HEK293 (cell line): ENCODE measurements around the gene SPOCK1.

Experiments used
- CTCF ChIA-PET: fragments of 350-600 bp; formaldehyde crosslinking; extraction: SDS; loops from one replicate; lab custom pipeline; 2021; ENCODE audit warnings: antibody characterized with exemption; lab: Yijun Ruan, JAX
- POLR2A ChIA-PET: fragments of 300-600 bp; formaldehyde crosslinking; extraction: SDS; loops from one replicate; lab custom pipeline; 2020; ENCODE audit warnings: antibody characterized with exemption, inconsistent platforms; lab: Yijun Ruan, JAX
- H3K27ac ChIP-seq: fragments of 200-500 bp; sonication (Bioruptor generic); 2 replicates; pipeline ENCODE4 v1.5.1; 2014; ENCODE audit warnings: low read depth, low read length, control low read depth, inconsistent platforms; ENCODE audit errors: extremely low read depth
- H3K36me3 ChIP-seq, 2 experiments: fragments of 200-500 bp in 1 of 2; sonication (Bioruptor generic) in 1 of 2; 1 replicate in 1 of 2; 2 replicates in 1 of 2; pipeline ENCODE4 v1.5.1; 2014 to 2017; ENCODE audit warnings: inconsistent platforms in 2 of 2, low read length in 2 of 2; ENCODE audit not compliant: control insufficient read depth in 2 of 2, insufficient read depth in 1 of 2
- H3K4me1 ChIP-seq: fragments of 200-500 bp; sonication (Bioruptor generic); 2 replicates; pipeline ENCODE4 v1.5.1; 2014; ENCODE audit warnings: mild to moderate bottlenecking, low read length, inconsistent platforms; ENCODE audit not compliant: control insufficient read depth, insufficient read depth
- H3K4me3 ChIP-seq: 2 replicates; pipeline ENCODE4 v1.5.1; 2011; ENCODE audit warnings: low read depth, mild to moderate bottlenecking, control low read depth, low read length, moderate library complexity
- H3K9me3 ChIP-seq: fragments of 200-500 bp; sonication (Bioruptor generic); 2 replicates; pipeline ENCODE4 v1.5.1; 2014; ENCODE audit warnings: low read depth, low read length, inconsistent platforms; ENCODE audit not compliant: control insufficient read depth, insufficient read depth
- HOXD13 ChIP-seq: sonication (generic); formaldehyde crosslinking; IDR thresholded peaks from 2 replicates; pipeline ENCODE4 v1.8.0; 2022; ENCODE audit warnings: missing genetic modification reagents, borderline replicate concordance
- ZNF157 ChIP-seq: fragments of 450-650 bp; formaldehyde crosslinking; IDR thresholded peaks from 2 replicates; pipeline ENCODE4 v1.5.1; 2016; ENCODE audit warnings: missing biosample characterization, missing genetic modification characterization
- ZNF2 ChIP-seq: fragments of 450-650 bp; formaldehyde crosslinking; IDR thresholded peaks from 2 replicates; pipeline ENCODE4 v1.5.1; 2016; ENCODE audit warnings: missing biosample characterization, missing genetic modification characterization
- ZNF24 ChIP-seq: fragments of 450-650 bp; formaldehyde crosslinking; IDR thresholded peaks from 2 replicates; pipeline ENCODE4 v1.5.1; 2016; ENCODE audit warnings: missing biosample characterization, missing genetic modification characterization
- ZNF274 ChIP-seq, 2 experiments: fragments of 200-500 bp in 1 of 2; fragments of 450-650 bp in 1 of 2; sonication (Bioruptor generic) in 1 of 2; formaldehyde crosslinking in 1 of 2; IDR thresholded peaks; 2 replicates each; pipeline versions ENCODE4 v1.5.1 to v1.6.1; 2014 to 2016; ENCODE audit warnings: borderline replicate concordance in 1 of 2, inconsistent platforms in 1 of 2, low read length in 1 of 2, missing biosample characterization in 1 of 2, missing genetic modification characterization in 1 of 2
- ZNF302 ChIP-seq: fragments of 450-650 bp; formaldehyde crosslinking; IDR thresholded peaks from 2 replicates; pipeline ENCODE4 v1.5.1; 2016; ENCODE audit warnings: missing biosample characterization, missing genetic modification characterization, low read depth
- ZNF311 ChIP-seq: fragments of 450-650 bp; formaldehyde crosslinking; IDR thresholded peaks from 2 replicates; pipeline ENCODE4 v1.5.1; 2017; ENCODE audit warnings: missing biosample characterization, missing genetic modification characterization, borderline replicate concordance
- ZNF335 ChIP-seq: fragments of 450-650 bp; formaldehyde crosslinking; conservative IDR thresholded peaks from 2 replicates; pipeline ENCODE4 v1.5.1; 2016; ENCODE audit warnings: missing biosample characterization, missing genetic modification characterization
- ZNF391 ChIP-seq: fragments of 450-650 bp; formaldehyde crosslinking; IDR thresholded peaks from 2 replicates; pipeline ENCODE4 v1.5.1; 2016; ENCODE audit warnings: low read depth, missing biosample characterization, missing genetic modification characterization, borderline replicate concordance
- ZNF416 ChIP-seq: fragments of 450-650 bp; formaldehyde crosslinking; IDR thresholded peaks from 2 replicates; pipeline ENCODE4 v1.5.1; 2016; ENCODE audit warnings: missing biosample characterization, missing genetic modification characterization
- ZNF571 ChIP-seq: fragments of 450-650 bp; formaldehyde crosslinking; IDR thresholded peaks from 2 replicates; pipeline ENCODE4 v1.5.0; 2017; ENCODE audit warnings: missing biosample characterization, missing genetic modification characterization
- ZNF707 ChIP-seq: fragments of 450-650 bp; formaldehyde crosslinking; IDR thresholded peaks from 2 replicates; pipeline ENCODE4 v1.5.1; 2016; ENCODE audit warnings: missing biosample characterization, missing genetic modification characterization
- ZNF792 ChIP-seq: fragments of 450-650 bp; formaldehyde crosslinking; IDR thresholded peaks from 2 replicates; pipeline ENCODE4 v1.5.1; 2016; ENCODE audit warnings: missing biosample characterization, missing genetic modification characterization
- TF ChIP-seq, protein P1 (sequence below): fragments of 450-650 bp; formaldehyde crosslinking; IDR thresholded peaks from 2 replicates; pipeline ENCODE4 v1.5.1; 2016; ENCODE audit warnings: missing biosample characterization, missing genetic modification characterization
- TF ChIP-seq, protein P2 (sequence below): fragments of 450-650 bp; formaldehyde crosslinking; IDR thresholded peaks from 2 replicates; pipeline ENCODE4 v1.5.1; 2016; ENCODE audit warnings: missing biosample characterization, missing genetic modification characterization, borderline replicate concordance
- TF ChIP-seq, protein P3 (sequence below): fragments of 450-650 bp; formaldehyde crosslinking; IDR thresholded peaks from 2 replicates; pipeline ENCODE4 v1.5.1; 2017; ENCODE audit warnings: missing biosample characterization, missing genetic modification characterization
- TF ChIP-seq, protein P4 (sequence below): fragments of 450-650 bp; formaldehyde crosslinking; IDR thresholded peaks from 2 replicates; pipeline ENCODE4 v1.5.1; 2017; ENCODE audit warnings: missing biosample characterization, missing genetic modification characterization
- TF ChIP-seq, protein P5 (sequence below): fragments of 450-650 bp; formaldehyde crosslinking; IDR thresholded peaks from 2 replicates; pipeline ENCODE4 v1.5.1; 2016; ENCODE audit warnings: missing biosample characterization, missing genetic modification characterization

Gene SPOCK1

GRCh38 chr5:137318027-137318426, 181.1 kb downstream of the SPOCK1 start (continued):
- TF ChIP-seq, protein P1, sequence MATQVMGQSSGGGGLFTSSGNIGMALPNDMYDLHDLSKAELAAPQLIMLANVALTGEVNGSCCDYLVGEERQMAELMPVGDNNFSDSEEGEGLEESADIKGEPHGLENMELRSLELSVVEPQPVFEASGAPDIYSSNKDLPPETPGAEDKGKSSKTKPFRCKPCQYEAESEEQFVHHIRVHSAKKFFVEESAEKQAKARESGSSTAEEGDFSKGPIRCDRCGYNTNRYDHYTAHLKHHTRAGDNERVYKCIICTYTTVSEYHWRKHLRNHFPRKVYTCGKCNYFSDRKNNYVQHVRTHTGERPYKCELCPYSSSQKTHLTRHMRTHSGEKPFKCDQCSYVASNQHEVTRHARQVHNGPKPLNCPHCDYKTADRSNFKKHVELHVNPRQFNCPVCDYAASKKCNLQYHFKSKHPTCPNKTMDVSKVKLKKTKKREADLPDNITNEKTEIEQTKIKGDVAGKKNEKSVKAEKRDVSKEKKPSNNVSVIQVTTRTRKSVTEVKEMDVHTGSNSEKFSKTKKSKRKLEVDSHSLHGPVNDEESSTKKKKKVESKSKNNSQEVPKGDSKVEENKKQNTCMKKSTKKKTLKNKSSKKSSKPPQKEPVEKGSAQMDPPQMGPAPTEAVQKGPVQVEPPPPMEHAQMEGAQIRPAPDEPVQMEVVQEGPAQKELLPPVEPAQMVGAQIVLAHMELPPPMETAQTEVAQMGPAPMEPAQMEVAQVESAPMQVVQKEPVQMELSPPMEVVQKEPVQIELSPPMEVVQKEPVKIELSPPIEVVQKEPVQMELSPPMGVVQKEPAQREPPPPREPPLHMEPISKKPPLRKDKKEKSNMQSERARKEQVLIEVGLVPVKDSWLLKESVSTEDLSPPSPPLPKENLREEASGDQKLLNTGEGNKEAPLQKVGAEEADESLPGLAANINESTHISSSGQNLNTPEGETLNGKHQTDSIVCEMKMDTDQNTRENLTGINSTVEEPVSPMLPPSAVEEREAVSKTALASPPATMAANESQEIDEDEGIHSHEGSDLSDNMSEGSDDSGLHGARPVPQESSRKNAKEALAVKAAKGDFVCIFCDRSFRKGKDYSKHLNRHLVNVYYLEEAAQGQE = no peak
- TF ChIP-seq, protein P2, sequence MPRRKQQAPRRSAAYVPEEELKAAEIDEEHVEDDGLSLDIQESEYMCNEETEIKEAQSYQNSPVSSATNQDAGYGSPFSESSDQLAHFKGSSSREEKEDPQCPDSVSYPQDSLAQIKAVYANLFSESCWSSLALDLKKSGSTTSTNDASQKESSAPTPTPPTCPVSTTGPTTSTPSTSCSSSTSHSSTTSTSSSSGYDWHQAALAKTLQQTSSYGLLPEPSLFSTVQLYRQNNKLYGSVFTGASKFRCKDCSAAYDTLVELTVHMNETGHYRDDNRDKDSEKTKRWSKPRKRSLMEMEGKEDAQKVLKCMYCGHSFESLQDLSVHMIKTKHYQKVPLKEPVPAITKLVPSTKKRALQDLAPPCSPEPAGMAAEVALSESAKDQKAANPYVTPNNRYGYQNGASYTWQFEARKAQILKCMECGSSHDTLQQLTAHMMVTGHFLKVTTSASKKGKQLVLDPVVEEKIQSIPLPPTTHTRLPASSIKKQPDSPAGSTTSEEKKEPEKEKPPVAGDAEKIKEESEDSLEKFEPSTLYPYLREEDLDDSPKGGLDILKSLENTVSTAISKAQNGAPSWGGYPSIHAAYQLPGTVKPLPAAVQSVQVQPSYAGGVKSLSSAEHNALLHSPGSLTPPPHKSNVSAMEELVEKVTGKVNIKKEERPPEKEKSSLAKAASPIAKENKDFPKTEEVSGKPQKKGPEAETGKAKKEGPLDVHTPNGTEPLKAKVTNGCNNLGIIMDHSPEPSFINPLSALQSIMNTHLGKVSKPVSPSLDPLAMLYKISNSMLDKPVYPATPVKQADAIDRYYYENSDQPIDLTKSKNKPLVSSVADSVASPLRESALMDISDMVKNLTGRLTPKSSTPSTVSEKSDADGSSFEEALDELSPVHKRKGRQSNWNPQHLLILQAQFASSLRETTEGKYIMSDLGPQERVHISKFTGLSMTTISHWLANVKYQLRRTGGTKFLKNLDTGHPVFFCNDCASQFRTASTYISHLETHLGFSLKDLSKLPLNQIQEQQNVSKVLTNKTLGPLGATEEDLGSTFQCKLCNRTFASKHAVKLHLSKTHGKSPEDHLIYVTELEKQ (tag by site-specific recombination) = no peak
- TF ChIP-seq ZNF391 = no peak
- TF ChIP-seq ZNF274 (IDR thresholded peaks at IDR 0.05; ENCODE audit: low read length) = no peak
- TF ChIP-seq ZNF274 (tag by site-specific recombination; IDR thresholded peaks at IDR 0.05; ENCODE audit: borderline replicate concordance) = no peak
- no peak for TF ChIP-seq ZNF792 (tag by site-specific recombination)
- TF ChIP-seq, all 188 proteins: peak for 0

DNA sequence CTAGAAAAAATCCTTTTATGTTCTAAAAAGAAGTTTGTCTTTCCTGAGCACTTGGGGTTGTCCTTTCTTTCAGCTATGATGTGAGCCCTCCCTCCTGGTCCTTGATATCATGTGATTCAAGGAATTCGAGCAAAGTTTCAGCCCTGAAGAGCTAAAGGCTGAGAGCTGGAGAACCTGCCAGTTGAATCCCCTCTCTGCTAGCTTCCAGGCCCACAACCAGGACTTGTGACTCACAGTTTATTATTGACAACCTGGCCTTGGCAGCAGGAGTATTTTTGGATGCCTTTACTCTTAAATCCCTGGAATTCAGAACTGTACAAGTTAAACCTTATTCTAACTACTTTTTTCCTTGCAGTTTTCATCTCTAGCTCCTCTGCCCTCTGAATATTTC, 182.8 kb downstream of the SPOCK1 start:
- TF ChIP-seq, protein P3, sequence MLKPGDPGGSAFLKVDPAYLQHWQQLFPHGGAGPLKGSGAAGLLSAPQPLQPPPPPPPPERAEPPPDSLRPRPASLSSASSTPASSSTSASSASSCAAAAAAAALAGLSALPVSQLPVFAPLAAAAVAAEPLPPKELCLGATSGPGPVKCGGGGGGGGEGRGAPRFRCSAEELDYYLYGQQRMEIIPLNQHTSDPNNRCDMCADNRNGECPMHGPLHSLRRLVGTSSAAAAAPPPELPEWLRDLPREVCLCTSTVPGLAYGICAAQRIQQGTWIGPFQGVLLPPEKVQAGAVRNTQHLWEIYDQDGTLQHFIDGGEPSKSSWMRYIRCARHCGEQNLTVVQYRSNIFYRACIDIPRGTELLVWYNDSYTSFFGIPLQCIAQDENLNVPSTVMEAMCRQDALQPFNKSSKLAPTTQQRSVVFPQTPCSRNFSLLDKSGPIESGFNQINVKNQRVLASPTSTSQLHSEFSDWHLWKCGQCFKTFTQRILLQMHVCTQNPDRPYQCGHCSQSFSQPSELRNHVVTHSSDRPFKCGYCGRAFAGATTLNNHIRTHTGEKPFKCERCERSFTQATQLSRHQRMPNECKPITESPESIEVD (tag by site-specific recombination) = no peak
- no peak for TF ChIP-seq ZNF571
- TF ChIP-seq ZNF335 (tag by site-specific recombination) = no peak
- TF ChIP-seq, protein P4, sequence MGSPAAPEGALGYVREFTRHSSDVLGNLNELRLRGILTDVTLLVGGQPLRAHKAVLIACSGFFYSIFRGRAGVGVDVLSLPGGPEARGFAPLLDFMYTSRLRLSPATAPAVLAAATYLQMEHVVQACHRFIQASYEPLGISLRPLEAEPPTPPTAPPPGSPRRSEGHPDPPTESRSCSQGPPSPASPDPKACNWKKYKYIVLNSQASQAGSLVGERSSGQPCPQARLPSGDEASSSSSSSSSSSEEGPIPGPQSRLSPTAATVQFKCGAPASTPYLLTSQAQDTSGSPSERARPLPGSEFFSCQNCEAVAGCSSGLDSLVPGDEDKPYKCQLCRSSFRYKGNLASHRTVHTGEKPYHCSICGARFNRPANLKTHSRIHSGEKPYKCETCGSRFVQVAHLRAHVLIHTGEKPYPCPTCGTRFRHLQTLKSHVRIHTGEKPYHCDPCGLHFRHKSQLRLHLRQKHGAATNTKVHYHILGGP (tag by site-specific recombination) = no peak
- no peak for TF ChIP-seq ZNF157 (tag by site-specific recombination)
- TF ChIP-seq ZNF24 (tag by site-specific recombination) = no peak
- TF ChIP-seq ZNF416 (tag by site-specific recombination) = no peak
- TF ChIP-seq ZNF302 (tag by site-specific recombination) = no peak
- TF ChIP-seq, protein P5, sequence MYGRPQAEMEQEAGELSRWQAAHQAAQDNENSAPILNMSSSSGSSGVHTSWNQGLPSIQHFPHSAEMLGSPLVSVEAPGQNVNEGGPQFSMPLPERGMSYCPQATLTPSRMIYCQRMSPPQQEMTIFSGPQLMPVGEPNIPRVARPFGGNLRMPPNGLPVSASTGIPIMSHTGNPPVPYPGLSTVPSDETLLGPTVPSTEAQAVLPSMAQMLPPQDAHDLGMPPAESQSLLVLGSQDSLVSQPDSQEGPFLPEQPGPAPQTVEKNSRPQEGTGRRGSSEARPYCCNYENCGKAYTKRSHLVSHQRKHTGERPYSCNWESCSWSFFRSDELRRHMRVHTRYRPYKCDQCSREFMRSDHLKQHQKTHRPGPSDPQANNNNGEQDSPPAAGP (tag by site-specific recombination) = no peak
- no peak for TF ChIP-seq ZNF707 (tag by site-specific recombination)
- no peak for TF ChIP-seq ZNF2
- no peak for TF ChIP-seq ZNF311 (tag by site-specific recombination)
- TF ChIP-seq HOXD13 (CRISPR knock-in tag) = no peak
- POLR2A ChIA-PET = no interaction called here
- Histone ChIP-seq H3K36me3 (no peaks in the 10 kb centered on the region), H3K9me3 (no peaks in the 10 kb centered on the region), H3K27ac (no peak overlapping the region), H3K4me3 (no peak overlapping the region), H3K4me1 (no peaks in the 10 kb centered on the region)
- CTCF ChIA-PET = no interaction called here
